Measurements from ENCODE around the gene OTC.

OTC gene

DNA sequence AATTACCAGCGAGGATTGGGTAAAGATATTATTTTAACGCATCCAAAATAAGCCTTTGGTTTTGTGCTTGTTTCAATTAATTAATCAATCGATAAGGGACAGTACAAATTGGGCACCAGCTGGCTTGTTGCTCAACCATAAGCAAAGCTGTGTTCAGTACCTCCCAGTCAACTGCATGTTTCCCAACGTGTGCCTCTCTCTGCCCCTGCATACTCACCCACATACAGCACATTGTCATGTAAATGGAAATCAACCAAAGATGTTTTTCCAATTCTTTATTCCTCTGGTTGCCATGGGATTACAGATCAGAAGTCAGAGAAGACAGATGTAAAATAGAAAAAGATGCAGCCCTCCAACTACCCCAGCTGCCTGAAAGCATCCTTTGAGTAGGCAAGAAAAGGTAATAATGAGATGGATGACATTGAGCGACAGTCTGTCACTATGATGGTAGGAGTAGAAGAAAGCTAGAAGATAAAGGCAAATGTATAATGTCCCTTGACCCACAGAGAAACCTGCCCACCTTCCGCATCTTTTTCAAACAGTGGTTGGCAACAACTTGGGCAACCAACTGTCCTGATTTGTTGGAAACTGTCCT, 116.3 kb downstream of the OTC start:
- no peak for DNase-seq
